Activated B cell treated with CpG ODN at 0.5 μM for 24 hours (primary cell): ENCODE data around the gene FGFBP3. TPM values are rescaled to one million over a fixed set of nuclear protein-coding genes. Genes with fewer than 3 reads are reported as not detected.
"Not testable (repeated sequence)": the region's sequence is repeated elsewhere in the genome, so short reads cannot be mapped to it uniquely, and the experiment has no call there.

Experiments
- ATAC-seq: fragments of 200-7000 bp; cut with Tn5 transposase; one replicate; pipeline ENCODE4 v1.10.0; 2021; ENCODE audit warnings: low read depth, mild to moderate bottlenecking, moderate library complexity
- CTCF ChIA-PET: fragments of 350-600 bp; sonication (Branson Sonifier 250); formaldehyde crosslinking; loops from one replicate; lab custom pipeline; 2021; ENCODE audit warnings: antibody characterized with exemption; lab: Charles Lee
- POLR2A ChIA-PET: fragments of 350-600 bp; sonication (Branson Sonifier 250); formaldehyde crosslinking; loops from one replicate; lab custom pipeline; 2021; ENCODE audit warnings: antibody characterized with exemption; lab: Charles Lee
- DNase-seq: peaks from one replicate; pipeline ENCODE4 v3.0.0; 2022
- H3K27ac Mint-ChIP-seq: one replicate; pipeline ENCODE4 v1.8.0; 2020; ENCODE audit warnings: mixed read lengths
- H3K27me3 Mint-ChIP-seq: one replicate; pipeline ENCODE4 v1.8.0; 2021; ENCODE audit warnings: mixed read lengths
- H3K36me3 Mint-ChIP-seq: one replicate; pipeline ENCODE4 v1.8.0; 2021; ENCODE audit warnings: low read depth, mixed read lengths
- H3K4me1 Mint-ChIP-seq: one replicate; pipeline ENCODE4 v1.8.0; 2021; ENCODE audit warnings: mixed read lengths
- H3K4me3 Mint-ChIP-seq: one replicate; pipeline ENCODE4 v1.8.0; 2020; ENCODE audit warnings: mild to moderate bottlenecking, mixed read lengths
- H3K9me3 Mint-ChIP-seq: one replicate; pipeline ENCODE4 v1.8.0; 2020; ENCODE audit warnings: mixed read lengths
- intact Hi-C: fragments of 100-400 bp; cut with micrococcal nuclease; formaldehyde crosslinking; loops from one replicate; pipeline ENCODE4 v1.15.1; 2024
- total RNA-seq: library from RNA; stranded (reverse); gene quantifications from 2 replicates; pipeline ENCODE4 v1.2.3, GENCODE V29; 2022
- TF ChIP-seq, protein P1 (sequence below): fragments of 200-600 bp; IDR thresholded peaks from one replicate; pipeline ENCODE4 v1.8.0; 2022; ENCODE audit warnings: antibody characterized with exemption, mild to moderate bottlenecking

FGFBP3 gene
- total RNA-seq, 1 donor from 2014 or later, result 1.8 TPM

DNA sequence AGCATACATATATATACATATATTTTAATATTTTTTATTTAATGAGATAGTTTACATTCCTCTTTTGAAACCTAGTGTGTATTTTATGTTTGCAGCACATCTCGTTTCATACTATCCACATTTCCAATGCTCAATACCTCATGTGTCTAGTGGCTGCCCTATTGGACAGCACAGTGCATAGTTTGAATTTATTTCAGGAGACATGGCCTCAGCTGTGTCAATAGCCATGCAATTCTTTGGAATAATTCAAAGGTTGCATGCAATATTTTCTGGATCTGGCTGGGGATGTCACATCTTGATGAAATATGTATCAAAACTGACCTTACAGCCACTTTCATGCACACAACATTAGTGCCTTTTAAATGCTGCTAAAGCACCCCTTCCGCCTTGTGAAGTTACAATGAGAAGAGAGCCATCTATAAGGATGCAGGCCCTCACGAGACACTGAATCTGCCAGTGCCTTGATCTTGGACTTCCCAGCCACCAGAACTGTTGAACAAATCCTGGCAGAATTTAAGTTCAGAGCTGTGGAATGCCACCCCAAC is 13.0 kb downstream of the FGFBP3 start:
- H3K27me3 Mint-ChIP-seq, result peaks cover 10% of the 10 kb centered on the region
- no peak for DNase-seq
- no peaks in the 10 kb centered on the region for H3K36me3 Mint-ChIP-seq
- intact Hi-C loops, result no loop called here
- H3K4me3 Mint-ChIP-seq, result no peak overlapping the region
- ChIA-PET POLR2A (no interaction called here), CTCF (no interaction called here)
- H3K27ac Mint-ChIP-seq, result no peak overlapping the region
- TF ChIP-seq, protein P1, sequence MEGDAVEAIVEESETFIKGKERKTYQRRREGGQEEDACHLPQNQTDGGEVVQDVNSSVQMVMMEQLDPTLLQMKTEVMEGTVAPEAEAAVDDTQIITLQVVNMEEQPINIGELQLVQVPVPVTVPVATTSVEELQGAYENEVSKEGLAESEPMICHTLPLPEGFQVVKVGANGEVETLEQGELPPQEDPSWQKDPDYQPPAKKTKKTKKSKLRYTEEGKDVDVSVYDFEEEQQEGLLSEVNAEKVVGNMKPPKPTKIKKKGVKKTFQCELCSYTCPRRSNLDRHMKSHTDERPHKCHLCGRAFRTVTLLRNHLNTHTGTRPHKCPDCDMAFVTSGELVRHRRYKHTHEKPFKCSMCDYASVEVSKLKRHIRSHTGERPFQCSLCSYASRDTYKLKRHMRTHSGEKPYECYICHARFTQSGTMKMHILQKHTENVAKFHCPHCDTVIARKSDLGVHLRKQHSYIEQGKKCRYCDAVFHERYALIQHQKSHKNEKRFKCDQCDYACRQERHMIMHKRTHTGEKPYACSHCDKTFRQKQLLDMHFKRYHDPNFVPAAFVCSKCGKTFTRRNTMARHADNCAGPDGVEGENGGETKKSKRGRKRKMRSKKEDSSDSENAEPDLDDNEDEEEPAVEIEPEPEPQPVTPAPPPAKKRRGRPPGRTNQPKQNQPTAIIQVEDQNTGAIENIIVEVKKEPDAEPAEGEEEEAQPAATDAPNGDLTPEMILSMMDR, result no peak
- no peak for ATAC-seq
- peaks cover 1% of the 10 kb centered on the region for H3K4me1 Mint-ChIP-seq
- H3K9me3 Mint-ChIP-seq, result no peaks in the 10 kb centered on the region

DNA sequence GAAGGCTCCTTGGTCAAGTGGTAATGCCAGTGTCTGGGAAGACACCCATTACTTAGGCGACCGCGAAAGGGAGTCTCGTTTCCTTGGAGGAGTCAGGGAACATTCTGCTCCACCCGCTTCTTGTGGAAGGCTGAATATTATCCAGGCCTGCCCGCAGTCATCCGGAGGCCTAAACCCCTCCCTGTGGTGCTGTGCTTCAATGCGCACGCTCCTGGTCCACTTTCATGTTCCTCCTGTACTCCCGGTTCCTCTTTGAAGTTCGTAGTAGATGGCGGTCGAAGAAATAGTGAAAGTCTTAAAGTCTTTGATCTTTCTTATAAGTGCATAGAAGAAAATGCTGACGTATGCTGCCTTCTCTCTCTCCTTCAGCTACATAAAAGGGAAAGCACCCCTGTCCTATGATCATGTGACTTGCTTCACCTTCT is 15.0 kb downstream of the FGFBP3 start:
- H3K36me3 Mint-ChIP-seq, H3K4me1 Mint-ChIP-seq, H3K9me3 Mint-ChIP-seq, intact Hi-C loops, POLR2A ChIA-PET, ATAC-seq, CTCF ChIA-PET, DNase-seq, H3K4me3 Mint-ChIP-seq, H3K27ac Mint-ChIP-seq: not testable (repeated sequence)
- peaks cover 24% of the 10 kb centered on the region for H3K27me3 Mint-ChIP-seq

DNA sequence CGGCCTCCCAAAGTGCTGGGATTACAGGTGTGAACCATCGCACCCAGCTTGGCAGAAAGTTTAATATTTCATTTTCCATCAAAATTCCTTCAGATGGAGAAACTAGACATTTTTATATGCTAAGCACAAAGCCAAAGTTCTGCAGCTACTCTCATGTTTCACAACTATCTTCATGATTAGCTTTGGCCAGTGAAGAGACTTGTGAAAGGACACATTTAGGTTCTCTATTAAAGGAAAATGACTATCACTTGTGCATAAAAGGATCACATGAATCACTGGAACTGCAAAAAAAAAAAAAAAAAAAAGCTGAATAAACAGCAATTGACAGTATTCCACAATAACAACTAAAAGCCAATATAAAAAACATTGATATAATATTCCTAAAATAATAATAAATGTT is 16.2 kb downstream of the FGFBP3 start:
- Mint-ChIP-seq H3K4me3 (no peak overlapping the region), H3K27ac (no peak overlapping the region), H3K4me1 (peaks cover 1% of the 10 kb centered on the region), H3K27me3 (peaks cover 24% of the 10 kb centered on the region), H3K36me3 (no peaks in the 10 kb centered on the region), H3K9me3 (no peaks in the 10 kb centered on the region)
- intact Hi-C loops, result no loop called here
- ChIA-PET POLR2A (no interaction called here), CTCF (no interaction called here)
- no peak for DNase-seq
- TF ChIP-seq, protein P1, result no peak
- no peak for ATAC-seq

DNA sequence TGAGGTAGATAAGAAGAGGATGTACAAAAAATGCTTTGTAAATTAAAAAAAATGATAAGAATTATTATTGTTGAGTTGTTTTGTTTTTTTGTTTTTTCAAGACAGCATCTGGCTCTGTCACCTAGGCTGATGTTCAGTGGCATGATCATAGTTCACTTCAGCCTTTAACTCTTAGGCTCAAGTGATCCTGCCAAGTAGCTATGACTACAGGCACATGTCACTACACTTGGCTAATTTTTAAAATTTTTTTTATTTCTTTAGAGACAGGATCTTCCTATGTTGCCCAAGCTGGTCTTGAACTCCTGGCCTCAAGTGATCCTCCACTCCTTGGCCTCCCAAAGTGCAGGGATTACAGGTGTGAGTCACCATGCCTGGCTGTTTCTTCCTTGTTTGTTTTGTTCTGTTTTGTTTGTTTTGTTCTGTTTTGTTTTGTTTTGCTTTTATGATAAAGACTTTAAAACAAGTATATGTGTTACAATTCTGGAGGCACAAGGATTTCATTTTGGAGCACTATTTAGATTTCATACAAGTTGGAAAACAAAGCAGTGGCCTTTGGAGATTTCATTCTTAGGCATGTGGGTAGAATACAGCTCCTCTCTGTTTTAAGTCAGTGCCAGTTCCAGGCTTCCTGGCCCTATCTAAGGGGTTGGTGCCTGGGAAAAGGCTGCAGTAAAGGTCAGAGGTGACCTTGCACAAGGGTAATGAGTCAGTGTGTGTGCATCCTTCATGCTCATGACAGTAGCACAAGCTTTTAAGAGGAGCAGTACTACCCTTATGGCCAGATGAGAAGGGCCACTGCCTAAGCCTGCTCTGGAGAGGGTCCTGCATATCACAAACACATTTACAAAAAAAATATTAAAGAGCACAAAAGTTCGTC is 17.9 kb downstream of the FGFBP3 start:
- ChIA-PET CTCF (interaction anchor here (0.7 kb wide), 1 partner anchor 1101 kb away, joined by 3 read pairs; no protein-coding TSS in a partner anchor), POLR2A (no interaction called here)
- H3K36me3 Mint-ChIP-seq, result no peaks in the 10 kb centered on the region
- peaks cover 8% of the 10 kb centered on the region for H3K4me1 Mint-ChIP-seq
- no peak overlapping the region for H3K4me3 Mint-ChIP-seq
- no peak overlapping the region for H3K27ac Mint-ChIP-seq
- peaks cover 27% of the 10 kb centered on the region for H3K27me3 Mint-ChIP-seq
- ATAC-seq, result no peak
- no peak for DNase-seq
- intact Hi-C loops, result no loop called here
- H3K9me3 Mint-ChIP-seq, result no peaks in the 10 kb centered on the region
- TF ChIP-seq, protein P1, result no peak

DNA sequence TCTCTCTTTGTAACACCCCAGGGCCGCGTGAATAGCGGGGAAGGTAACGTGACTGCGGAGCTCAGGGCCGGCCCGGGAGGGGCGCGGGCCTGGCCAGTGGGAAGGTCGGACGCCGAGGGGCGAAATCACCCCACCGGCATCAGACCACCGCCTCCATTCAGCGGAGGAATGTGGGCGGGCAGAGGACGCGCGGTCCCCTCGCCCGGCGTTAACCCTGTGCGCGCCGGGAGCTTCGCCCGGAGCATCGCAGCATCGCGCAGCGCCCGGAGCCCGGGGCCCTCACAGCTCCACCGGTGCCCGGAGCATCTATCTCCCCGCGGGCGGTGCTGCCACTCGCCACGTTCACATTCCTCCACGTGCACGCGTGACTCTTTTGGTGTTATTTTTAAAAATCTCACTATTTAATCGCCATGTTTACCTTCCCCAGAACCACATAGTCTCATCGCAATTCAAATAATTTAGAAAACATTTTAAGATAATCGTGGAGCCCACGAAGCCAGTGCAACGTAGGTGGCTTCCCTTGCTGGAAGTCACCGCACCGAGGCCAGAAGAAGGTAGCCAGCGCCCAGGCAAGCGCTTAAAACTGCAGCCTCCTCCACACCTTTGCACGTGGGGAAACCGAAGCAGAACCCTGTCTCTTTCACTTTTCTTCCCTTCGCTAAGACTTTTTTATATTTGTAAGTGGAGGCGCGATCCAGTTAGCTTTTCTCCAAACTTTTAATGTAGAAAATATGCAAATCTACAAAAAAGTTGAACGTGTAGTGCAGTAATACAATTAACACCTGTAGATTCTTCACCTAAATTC is 21.8 kb downstream of the FGFBP3 start:
- peak; percentile 66 for ATAC-seq
- ChIA-PET CTCF (interaction anchor here (1.9 kb wide), 1 partner anchor 25 kb away, joined by 6 read pairs; no protein-coding TSS in a partner anchor), POLR2A (interaction anchor here (1.0 to 1.2 kb wide), 2 partner anchors 15 to 21 kb away, joined by 3 read pairs; no protein-coding TSS in a partner anchor)
- Mint-ChIP-seq H3K36me3 (no peaks in the 10 kb centered on the region), H3K4me3 (peak overlapping the region; percentile 89), H3K4me1 (peaks cover 7% of the 10 kb centered on the region), H3K27ac (no peak overlapping the region), H3K9me3 (no peaks in the 10 kb centered on the region), H3K27me3 (peaks cover 27% of the 10 kb centered on the region)
- peak; percentile 21 for DNase-seq
- intact Hi-C loops, result no loop called here
- TF ChIP-seq, protein P1, result no peak
